ENCODE measurements around the gene INF2. TPM values are rescaled to one million over a fixed set of nuclear protein-coding genes. Genes with fewer than 3 reads are reported as not detected.
A peak's percentile ranks its signal among the peaks of the same experiment; 100 is the strongest.

INF2 gene
- total RNA-seq, 3 donors from 2014 or later (not counting 1 experiment from before 2014, with no cell fraction given) = 12.7 to 21.9 (median 15.3) TPM

DNA sequence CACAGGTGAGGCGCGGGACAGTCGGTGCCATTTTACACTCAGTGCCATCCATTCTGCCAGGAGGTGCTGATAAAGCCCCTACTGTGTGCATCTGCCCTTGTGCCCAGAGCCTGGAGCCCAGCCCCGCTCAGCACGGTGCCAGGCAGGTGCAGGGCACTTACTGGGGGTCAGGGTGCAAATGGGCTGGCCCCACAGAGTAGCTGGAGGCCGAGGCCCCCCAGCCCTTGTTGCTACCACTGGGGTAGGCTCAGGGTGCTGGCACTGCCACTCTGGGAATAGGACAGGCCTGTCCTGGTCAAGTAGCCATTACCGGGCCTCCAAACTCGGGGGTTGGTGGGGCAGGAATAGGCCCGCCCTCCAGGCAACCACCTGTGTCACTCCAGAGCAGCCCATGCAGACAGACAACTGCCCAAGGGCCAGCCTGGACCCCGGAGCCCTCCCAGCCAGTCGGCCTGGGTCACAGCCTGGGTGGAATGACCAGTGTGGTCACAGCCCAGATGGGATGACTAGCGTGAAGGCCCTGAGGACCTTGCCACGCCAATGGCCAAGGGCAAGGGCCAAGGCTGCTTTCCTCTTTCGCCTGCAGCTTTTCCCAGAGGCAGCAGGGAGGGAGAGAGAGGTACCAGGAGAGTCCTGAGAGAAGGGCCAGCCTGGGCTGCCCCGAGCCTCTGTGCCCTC is 3.0 kb downstream of the INF2 start:
- H3K4me1 ChIP-seq (ENCODE audit: control insufficient read depth, insufficient read depth, low read length) = peaks cover 57% of the 10 kb centered on the region
- H3K4me3 Mint-ChIP-seq = no peak overlapping the region
- H3K27ac Mint-ChIP-seq = no peak overlapping the region
- H3K27me3 Mint-ChIP-seq (ENCODE audit: low read depth in 2 of 2) = no peaks in the 10 kb centered on the region
- TF ChIP-seq CTCF (IDR thresholded peaks at IDR 0.05) = no peak
- 94% methylated on average over 15 of the region's 15 CpGs for WGBS (ENCODE audit: insufficient coverage)
- H3K9me3 Mint-ChIP-seq = no peaks in the 10 kb centered on the region
- no peak overlapping the region for H3K4me3 ChIP-seq (ENCODE audit: low read length)
- no peaks in the 10 kb centered on the region for H3K9me3 ChIP-seq (ENCODE audit: control insufficient read depth, insufficient read depth, low read length)
- no peak overlapping the region for H3K27ac ChIP-seq (ENCODE audit: low read length)
- H3K27me3 ChIP-seq (ENCODE audit: control insufficient read depth, insufficient read depth, low read length) = no peaks in the 10 kb centered on the region
- H3K36me3 ChIP-seq (ENCODE audit: control insufficient read depth, insufficient read depth, low read length) = no peaks in the 10 kb centered on the region
- H3K4me1 Mint-ChIP-seq = peaks cover 12 to 37% of the 10 kb centered on the region in 2 donors
- H3K36me3 Mint-ChIP-seq = no peaks in the 10 kb centered on the region
- intact Hi-C loops (cut with micrococcal nuclease) = no loop called here
- DNase-seq (no peak), ATAC-seq (no peak)

DNA sequence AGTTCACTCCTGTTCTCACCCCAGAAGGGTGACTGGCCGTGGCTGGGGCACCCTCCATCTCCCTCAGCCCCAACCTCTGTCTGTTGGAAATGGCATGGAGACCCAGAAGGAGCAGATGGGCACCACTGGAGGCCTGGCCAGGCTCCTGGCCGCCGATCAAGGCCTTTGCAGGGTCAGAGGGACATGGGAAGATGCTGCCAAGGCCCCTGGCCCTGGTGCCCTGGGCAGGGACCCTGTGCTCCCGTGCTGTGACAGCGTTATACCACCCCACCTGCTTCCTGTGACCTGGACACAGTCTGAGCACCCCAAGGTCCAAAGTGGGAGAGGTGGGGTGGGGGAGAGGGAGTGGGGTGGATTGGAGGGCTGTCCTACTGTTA is 3.5 kb downstream of the INF2 start:
- DNase-seq = no peak
- WGBS (ENCODE audit: insufficient coverage) = 96% methylated on average over 5 of the region's 5 CpGs
- Histone ChIP-seq H3K27me3 (ENCODE audit: control insufficient read depth, insufficient read depth, low read length) (no peaks in the 10 kb centered on the region), H3K9me3 (ENCODE audit: control insufficient read depth, insufficient read depth, low read length) (no peaks in the 10 kb centered on the region), H3K27ac (ENCODE audit: low read length) (no peak overlapping the region), H3K36me3 (ENCODE audit: control insufficient read depth, insufficient read depth, low read length) (no peaks in the 10 kb centered on the region), H3K4me1 (ENCODE audit: control insufficient read depth, insufficient read depth, low read length) (peaks cover 52% of the 10 kb centered on the region), H3K4me3 (ENCODE audit: low read length) (no peak overlapping the region)
- Mint-ChIP-seq H3K9me3 (no peaks in the 10 kb centered on the region), H3K27ac (no peak overlapping the region), H3K27me3 (ENCODE audit: low read depth in 2 of 2) (no peaks in the 10 kb centered on the region), H3K4me3 (no peak overlapping the region), H3K4me1 (peaks cover 7 to 31% of the 10 kb centered on the region in 2 donors), H3K36me3 (no peaks in the 10 kb centered on the region)
- intact Hi-C loops (cut with micrococcal nuclease) = no loop called here
- no peak for ATAC-seq
- no peak for TF ChIP-seq CTCF (IDR thresholded peaks at IDR 0.05)

DNA sequence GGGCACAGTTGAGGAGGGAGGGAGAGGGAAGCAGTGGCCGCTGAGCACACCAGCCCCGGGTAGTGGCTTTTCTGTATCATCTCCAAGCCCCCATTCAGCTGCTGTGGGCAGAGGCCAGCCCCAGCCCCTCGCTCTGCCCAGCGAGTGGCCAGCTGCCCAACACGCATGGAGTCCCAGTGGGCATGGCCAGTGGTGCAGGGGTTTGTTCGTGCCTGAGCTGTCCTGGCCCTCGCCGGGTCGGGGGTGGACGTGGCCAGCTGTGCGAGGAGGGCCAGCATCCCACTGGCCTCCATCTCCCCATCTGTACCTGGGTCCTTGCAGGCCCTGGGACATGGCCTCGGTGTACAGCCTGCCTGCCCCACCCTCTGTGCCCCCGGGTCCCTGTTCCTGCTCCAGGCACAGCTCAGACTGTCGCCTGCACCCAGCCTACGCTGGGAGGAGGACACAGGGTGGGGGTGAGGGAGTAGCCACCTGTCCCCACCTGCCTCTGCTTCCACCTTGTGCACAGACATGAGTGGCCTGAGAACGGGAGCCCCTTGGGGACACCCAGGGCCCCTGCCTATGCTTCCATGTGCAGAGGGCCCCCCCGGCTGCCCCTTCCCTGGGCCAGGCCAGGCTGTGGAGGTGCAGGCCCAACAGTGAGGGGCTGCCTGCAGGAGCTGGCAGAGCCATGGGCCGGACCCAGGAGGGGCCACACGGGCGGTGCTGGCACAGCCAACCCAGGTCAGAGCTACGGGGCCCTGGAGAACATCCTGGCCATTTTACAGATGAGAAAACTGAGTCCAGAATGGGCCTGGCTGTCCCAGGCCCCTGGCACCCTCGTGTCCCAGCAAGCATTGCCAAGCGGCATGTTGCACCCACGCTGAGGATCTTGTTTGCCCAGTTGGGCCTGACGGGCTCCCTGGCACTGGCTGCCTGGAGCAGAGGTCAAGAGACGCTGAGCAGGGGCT is 4.3 kb downstream of the INF2 start:
- Histone ChIP-seq H3K36me3 (ENCODE audit: control insufficient read depth, insufficient read depth, low read length) (no peaks in the 10 kb centered on the region), H3K27ac (ENCODE audit: low read length) (no peak overlapping the region), H3K9me3 (ENCODE audit: control insufficient read depth, insufficient read depth, low read length) (no peaks in the 10 kb centered on the region), H3K27me3 (ENCODE audit: control insufficient read depth, insufficient read depth, low read length) (no peaks in the 10 kb centered on the region), H3K4me3 (ENCODE audit: low read length) (no peak overlapping the region), H3K4me1 (ENCODE audit: control insufficient read depth, insufficient read depth, low read length) (peaks cover 49% of the 10 kb centered on the region)
- Mint-ChIP-seq H3K4me1 (peaks cover 6 to 26% of the 10 kb centered on the region in 2 donors), H3K4me3 (peak overlapping the region; percentile 35), H3K9me3 (no peaks in the 10 kb centered on the region), H3K27ac (peak overlapping the region in 1 of 2 donors; percentile 89), H3K36me3 (no peaks in the 10 kb centered on the region), H3K27me3 (ENCODE audit: low read depth in 2 of 2) (no peaks in the 10 kb centered on the region)
- WGBS (ENCODE audit: insufficient coverage) = 93% methylated on average over 26 of the region's 26 CpGs
- ATAC-seq (no peak), DNase-seq (no peak)
- intact Hi-C loops (cut with micrococcal nuclease) = no loop called here
- TF ChIP-seq CTCF (IDR thresholded peaks at IDR 0.05) = no peak
